ENCODE measurements around the gene SEC24C.

- TF ChIP-seq CTCF (conservative IDR thresholded peaks at IDR 0.05; ENCODE audit: low read depth, low read length) (no peak), EZH2 (IDR thresholded peaks at IDR 0.05; ENCODE audit: low read length, unreplicated experiment) (no peak), EZH2phosphoT487 (IDR thresholded peaks at IDR 0.05; ENCODE audit: borderline replicate concordance, low read length) (no peak)
These were observed 36.1 kb downstream of the SEC24C start for GRCh38 chr10:73780301-73780700.

All from PC-3 (cell line).